GM12878 (cell line): Measurements from ENCODE around the gene FAM118B. TPM values are rescaled to one million over a fixed set of nuclear protein-coding genes. Genes with fewer than 3 reads are reported as not detected.

Experiments
- ATAC-seq: fragments of 200-7000 bp; cut with Tn5 transposase; 3 replicates; pipeline ENCODE4 v1.9.1; 2020; ENCODE audit warnings: mild to moderate bottlenecking, moderate library complexity
- BruUV-seq: library from RNA; stranded (reverse); fragments of 400-500 nt; replicated peaks from 2 replicates; lab custom pipeline; 2021; lab: Mats Ljungman, UMichigan
- CTCF ChIA-PET: fragments of 300-600 bp; sonication (Branson Sonifier 250); formaldehyde crosslinking; extraction: SDS; loops from one replicate; lab custom pipeline; 2021; ENCODE audit warnings: inconsistent platforms; lab: Yijun Ruan, JAX
- POLR2A ChIA-PET: fragments of 350-600 bp; formaldehyde crosslinking; extraction: SDS; loops from one replicate; lab custom pipeline; 2021; ENCODE audit warnings: inconsistent platforms; lab: Charles Lee
- RAD21 ChIA-PET: fragments of 300-600 bp; sonication (Branson Sonifier 250); formaldehyde crosslinking; loops from one replicate; lab custom pipeline; 2023; ENCODE audit warnings: antibody characterized with exemption; ENCODE audit not compliant: unreplicated experiment; lab: Charles Lee
- SMC1A ChIA-PET: fragments of 300-600 bp; sonication (Branson Sonifier 250); formaldehyde crosslinking; loops from one replicate; lab custom pipeline; 2023; ENCODE audit not compliant: unreplicated experiment, uncharacterized antibody; lab: Charles Lee
- DNase-seq: peaks from one replicate; pipeline ENCODE4 v3.0.0-alpha.2; 2011; ENCODE audit warnings: low read depth, low spot score
- FAIRE-seq: peaks from 3 replicates; lab custom pipeline; 2011; peaks lifted over from hg19 to GRCh38; lab: Jason Lieb, UNC
- H2AFZ ChIP-seq: 2 replicates; pipeline ENCODE4 v1.6.0; 2011; ENCODE audit warnings: low read depth, low read length, control low read depth; ENCODE audit not compliant: control insufficient read depth
- H3K27ac ChIP-seq: 2 replicates; pipeline ENCODE4 v1.5.1; 2011; ENCODE audit warnings: control low read depth; ENCODE audit not compliant: control insufficient read depth, insufficient read depth
- H3K27me3 ChIP-seq, 2 experiments: replicated peaks in 1 of 2; 2 replicates each; pipeline versions ENCODE4 v1.6.0 to v1.6.1; 2011; ENCODE audit warnings: low read length in 1 of 2; ENCODE audit not compliant: control insufficient read depth in 2 of 2, insufficient read depth in 2 of 2
- H3K36me3 ChIP-seq, 2 experiments: 2 replicates each; pipeline ENCODE4 v1.5.1; 2011; ENCODE audit warnings: low read length in 1 of 2; ENCODE audit not compliant: control insufficient read depth in 2 of 2, insufficient read depth in 2 of 2
- H3K4me1 ChIP-seq: 2 replicates; pipeline ENCODE4 v1.6.1; 2011; ENCODE audit warnings: mild to moderate bottlenecking, low read length, moderate library complexity, mixed read lengths; ENCODE audit not compliant: control insufficient read depth, insufficient read depth
- H3K4me2 ChIP-seq: 2 replicates; pipeline ENCODE4 v1.6.0; 2011; ENCODE audit warnings: control low read depth; ENCODE audit not compliant: control insufficient read depth, insufficient read depth
- H3K4me3 ChIP-seq: fragments of 200-600 bp; sonication (generic); 2 replicates; pipeline ENCODE4 v1.5.1; 2016
- H3K79me2 ChIP-seq: 2 replicates; pipeline ENCODE4 v1.6.0; 2011; ENCODE audit warnings: low read length; ENCODE audit not compliant: control insufficient read depth, insufficient read depth
- H3K9ac ChIP-seq: 2 replicates; pipeline ENCODE4 v1.8.0; 2011; ENCODE audit warnings: low read length, control low read depth, mixed read lengths; ENCODE audit not compliant: control insufficient read depth, insufficient read depth
- H3K9me3 ChIP-seq: replicated peaks from 3 replicates; pipeline ENCODE4 v1.5.1; 2011; ENCODE audit warnings: mild to moderate bottlenecking, low read length; ENCODE audit not compliant: control insufficient read depth, insufficient read depth
- H4K20me1 ChIP-seq: 2 replicates; pipeline ENCODE4 v1.6.0; 2011; ENCODE audit not compliant: control insufficient read depth, insufficient read depth
- ASH2L ChIP-seq: fragments of 300-600, 200-600 bp; sonication (generic); IDR thresholded peaks from 2 replicates; pipeline ENCODE4 v1.6.1; 2017; ENCODE audit warnings: low read depth, mild to moderate bottlenecking, borderline replicate concordance
- MEF2B ChIP-seq: fragments of 450-650 bp; IDR thresholded peaks from 2 replicates; pipeline ENCODE4 v1.6.1; 2018; ENCODE audit warnings: mild to moderate bottlenecking, moderate library complexity; ENCODE audit not compliant: partially characterized antibody, poor library complexity, severe bottlenecking
- RAD51 ChIP-seq: fragments of 450-650 bp; IDR thresholded peaks from 2 replicates; pipeline ENCODE4 v1.6.1; 2016; ENCODE audit warnings: moderate library complexity, mild to moderate bottlenecking, inconsistent platforms
- ZZZ3 ChIP-seq: IDR thresholded peaks from 2 replicates; pipeline ENCODE4 v1.6.1; 2011; ENCODE audit warnings: low read depth; ENCODE audit not compliant: control insufficient read depth, insufficient read length
- WGBS: methylation state at CpG from one replicate; pipeline ENCODE4 v1.1.6; 2016; ENCODE audit warnings: low lambda C conversion rate; ENCODE audit not compliant: insufficient replicate concordance, insufficient coverage; ENCODE audit errors: missing lambda C conversion rate; 5-methylcytosine and 5-hydroxymethylcytosine counted together
- in situ Hi-C: fragments of 300-500 bp; cut with MboI; formaldehyde crosslinking; loops from 9 replicates; pipeline ENCODE4 v1.14.3; 2018; ENCODE audit warnings: mixed read lengths
- intact Hi-C: fragments of 100-400 bp; cut with micrococcal nuclease; formaldehyde crosslinking; loops from one replicate; pipeline ENCODE4 v1.14.2; 2022; ENCODE audit not compliant: unreplicated experiment
- polyA plus RNA-seq, 11 experiments: library from polyadenylated mRNA; depleted of rRNA in 4 of 11; unstranded in 6 of 11; stranded (reverse) in 5 of 11; fragments of >200 nt; fragmentation: Nextera tagmentation in 4 of 11; fragmentation: Illumina TruSeq in 1 of 11; extraction: Ambion mirVana in 4 of 11; extraction: Trizol in 1 of 11; gene quantifications; 1 replicate in 1 of 11; 2 replicates in 10 of 11; pipeline versions ENCODE4 v1.2.1 to v1.2.3, GENCODE V29; 2011 to 2016; ENCODE audit warnings: inconsistent platforms in 2 of 11, missing spikeins in 2 of 11, low read depth in 1 of 11
- total RNA-seq, 4 experiments: library from RNA; depleted of rRNA in 3 of 4; stranded (reverse); fragments of >200 nt in 3 of 4; fragmentation: Illumina TruSeq in 1 of 4; extraction: Trizol in 1 of 4; gene quantifications; 2 replicates each; pipeline versions ENCODE4 v1.2.1 to v1.2.3, GENCODE V29; 2013 to 2021
- TF ChIP-seq, protein P1 (sequence below): IDR thresholded peaks from 2 replicates; pipeline ENCODE4 v1.6.1; 2011; ENCODE audit warnings: borderline replicate concordance, low read depth, mild to moderate bottlenecking, moderate library complexity, low read length; ENCODE audit not compliant: insufficient read depth, poor library complexity, severe bottlenecking

FAM118B gene
- total and polyA plus RNA-seq, 10 of the 15 experiments (the other 5 are each of a cell fraction or from before 2014, with no cell fraction given): 12.8 to 29.7 (median 16.5) TPM

DNA sequence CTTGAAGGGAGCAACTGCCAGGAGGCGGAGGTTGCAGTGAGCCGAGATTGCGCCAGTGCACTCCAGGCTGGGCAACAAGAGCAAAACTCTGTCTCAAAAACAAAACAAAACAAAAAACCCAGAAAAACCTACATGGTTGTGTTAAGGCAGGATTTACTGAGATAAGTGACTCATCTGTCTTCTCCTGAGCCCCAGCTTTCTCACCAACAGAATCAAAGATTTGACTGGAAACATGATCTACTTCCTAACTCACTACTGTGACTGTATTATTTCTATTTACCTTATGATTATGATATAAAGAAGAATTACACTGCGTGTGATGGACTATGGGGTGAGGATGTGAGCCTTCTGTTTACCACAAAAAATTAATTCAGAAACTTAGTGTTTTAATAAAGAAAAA, 21.8 kb downstream of the FAM118B start (continued):
- TF ChIP-seq MEF2B: no peak

DNA sequence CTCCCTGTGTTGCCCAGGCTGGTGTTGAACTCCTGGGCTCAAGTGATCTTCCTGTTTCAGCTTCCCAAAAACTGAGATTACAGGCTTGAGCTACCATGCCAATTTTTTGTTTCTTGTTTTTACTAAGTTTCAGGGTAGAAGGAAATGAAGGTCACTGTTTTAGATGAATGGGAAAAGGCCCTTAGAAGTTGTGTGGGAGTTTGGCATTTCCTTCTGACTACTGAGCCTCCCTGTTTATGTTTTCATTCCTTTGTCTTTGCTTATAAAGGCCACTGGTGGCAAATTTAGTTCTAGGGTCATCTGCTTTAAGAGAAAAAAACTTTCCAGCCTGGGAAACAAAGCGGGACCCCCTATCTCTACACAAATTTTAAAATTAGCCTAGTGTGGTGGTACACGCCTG, 35.1 kb downstream of the FAM118B start:
- Histone ChIP-seq H3K9me3 (no peaks in the 10 kb centered on the region), H3K36me3 (peaks cover 1 to 4% of the 10 kb centered on the region in 2 experiments; a peak in 3 of 4 replicates), H3K9ac (no peak overlapping the region), H2AFZ (no peak overlapping the region), H4K20me1 (no peaks in the 10 kb centered on the region), H3K27me3 (no peaks in the 10 kb centered on the region), H3K27ac (no peak overlapping the region), H3K4me1 (no peaks in the 10 kb centered on the region), H3K4me3 (no peak overlapping the region), H3K4me2 (no peak overlapping the region), H3K79me2 (no peaks in the 10 kb centered on the region)
- DNase-seq: no peak
- intact Hi-C loops (no loop called here), in situ Hi-C loops (no loop called here)
- no peak for FAIRE-seq
- CTCF ChIA-PET: interaction anchor here (1.6 kb wide), 1 partner anchor 10 kb away, joined by 3 read pairs; no protein-coding TSS in a partner anchor
- WGBS: 69% methylated on average over 2 of the region's 2 CpGs
- SMC1A ChIA-PET: no interaction called here
- RAD21 ChIA-PET: no interaction called here
- no TSS peak for BruUV-seq
- no peak for ATAC-seq
- TF ChIP-seq ASH2L (no peak), ZZZ3 (no peak), RAD51 (no peak)
- TF ChIP-seq, protein P1, sequence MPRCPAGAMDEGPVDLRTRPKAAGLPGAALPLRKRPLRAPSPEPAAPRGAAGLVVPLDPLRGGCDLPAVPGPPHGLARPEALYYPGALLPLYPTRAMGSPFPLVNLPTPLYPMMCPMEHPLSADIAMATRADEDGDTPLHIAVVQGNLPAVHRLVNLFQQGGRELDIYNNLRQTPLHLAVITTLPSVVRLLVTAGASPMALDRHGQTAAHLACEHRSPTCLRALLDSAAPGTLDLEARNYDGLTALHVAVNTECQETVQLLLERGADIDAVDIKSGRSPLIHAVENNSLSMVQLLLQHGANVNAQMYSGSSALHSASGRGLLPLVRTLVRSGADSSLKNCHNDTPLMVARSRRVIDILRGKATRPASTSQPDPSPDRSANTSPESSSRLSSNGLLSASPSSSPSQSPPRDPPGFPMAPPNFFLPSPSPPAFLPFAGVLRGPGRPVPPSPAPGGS: no peak
- POLR2A ChIA-PET: interaction anchor here (1.3 kb wide), 1 partner anchor 22 kb away, joined by 3 read pairs; the partner anchor contains the start of genes FOXRED1 and SRPRA
